Thoracic aorta (tissue), 2 donors: ENCODE results near the gene SPATA25. TPM values are rescaled to one million over a fixed set of nuclear protein-coding genes. Genes with fewer than 3 reads are reported as not detected.

Experiments used
- ATAC-seq: fragments of 150-250 bp; one replicate; pipeline ENCODE4 v1.8.0; 2017; ENCODE audit warnings: low read depth; ENCODE audit not compliant: insufficient number of reproducible peaks, low FRiP score
- DNase-seq: peaks from one replicate; pipeline ENCODE4 v3.0.0-alpha.2; 2020; ENCODE audit warnings: low spot score
- H3K27ac ChIP-seq, 2 donors: fragments of 200-600 bp; sonication (generic); 1 replicate in 1 of 2; 2 replicates in 1 of 2; pipeline ENCODE4 v1.5.1; 2016; ENCODE audit warnings: mild to moderate bottlenecking in 2 of 2, moderate library complexity in 2 of 2
- H3K27me3 ChIP-seq: fragments of 200-600 bp; sonication (generic); replicated peaks from 2 replicates; pipeline ENCODE4 v1.6.0; 2016; ENCODE audit warnings: mild to moderate bottlenecking; ENCODE audit not compliant: insufficient read depth
- H3K36me3 ChIP-seq: fragments of 200-600 bp; sonication (generic); one replicate; pipeline ENCODE4 v1.5.1; 2016
- H3K4me1 ChIP-seq, 2 donors: fragments of 200-600 bp; sonication (generic); 1 replicate in 1 of 2; 2 replicates in 1 of 2; pipeline versions ENCODE4 v1.5.1 to v1.6.0; 2016; ENCODE audit warnings: low read depth in 2 of 2, mild to moderate bottlenecking in 1 of 2; ENCODE audit not compliant: control insufficient read depth in 1 of 2
- H3K4me3 ChIP-seq: fragments of 200-600 bp; sonication (generic); 2 replicates; pipeline ENCODE4 v1.5.1; 2016; ENCODE audit warnings: mild to moderate bottlenecking
- H3K9me3 ChIP-seq: fragments of 200-600 bp; sonication (generic); 2 replicates; pipeline ENCODE4 v1.5.1; 2016
- total RNA-seq, 2 donors: library from RNA; depleted of rRNA; stranded (reverse); fragments of >200 nt; gene quantifications; one replicate each; pipeline versions ENCODE4 v1.1.0 to v1.2.3, GENCODE V29; 2016
- TF ChIP-seq, protein P1 (sequence below): fragments of 200-600 bp; sonication (generic); IDR thresholded peaks from one replicate; pipeline ENCODE4 v1.5.1; 2019; ENCODE audit warnings: antibody characterized with exemption

Gene SPATA25
- total RNA-seq, 2 donors from 2014 or later: 16.6 to 16.7 TPM

GRCh38 chr20:45894797-45895196 is 7.4 kb upstream of the SPATA25 start:
- Histone ChIP-seq H3K4me1 (peaks cover 8 to 23% of the 10 kb centered on the region in 2 donors), H3K36me3 (peaks cover 38% of the 10 kb centered on the region), H3K9me3 (no peaks in the 10 kb centered on the region), H3K27ac (no peak overlapping the region), H3K27me3 (no peaks in the 10 kb centered on the region), H3K4me3 (no peak overlapping the region)
- TF ChIP-seq, protein P1, sequence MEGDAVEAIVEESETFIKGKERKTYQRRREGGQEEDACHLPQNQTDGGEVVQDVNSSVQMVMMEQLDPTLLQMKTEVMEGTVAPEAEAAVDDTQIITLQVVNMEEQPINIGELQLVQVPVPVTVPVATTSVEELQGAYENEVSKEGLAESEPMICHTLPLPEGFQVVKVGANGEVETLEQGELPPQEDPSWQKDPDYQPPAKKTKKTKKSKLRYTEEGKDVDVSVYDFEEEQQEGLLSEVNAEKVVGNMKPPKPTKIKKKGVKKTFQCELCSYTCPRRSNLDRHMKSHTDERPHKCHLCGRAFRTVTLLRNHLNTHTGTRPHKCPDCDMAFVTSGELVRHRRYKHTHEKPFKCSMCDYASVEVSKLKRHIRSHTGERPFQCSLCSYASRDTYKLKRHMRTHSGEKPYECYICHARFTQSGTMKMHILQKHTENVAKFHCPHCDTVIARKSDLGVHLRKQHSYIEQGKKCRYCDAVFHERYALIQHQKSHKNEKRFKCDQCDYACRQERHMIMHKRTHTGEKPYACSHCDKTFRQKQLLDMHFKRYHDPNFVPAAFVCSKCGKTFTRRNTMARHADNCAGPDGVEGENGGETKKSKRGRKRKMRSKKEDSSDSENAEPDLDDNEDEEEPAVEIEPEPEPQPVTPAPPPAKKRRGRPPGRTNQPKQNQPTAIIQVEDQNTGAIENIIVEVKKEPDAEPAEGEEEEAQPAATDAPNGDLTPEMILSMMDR: no peak
- no peak for DNase-seq
- no peak for ATAC-seq

DNA sequence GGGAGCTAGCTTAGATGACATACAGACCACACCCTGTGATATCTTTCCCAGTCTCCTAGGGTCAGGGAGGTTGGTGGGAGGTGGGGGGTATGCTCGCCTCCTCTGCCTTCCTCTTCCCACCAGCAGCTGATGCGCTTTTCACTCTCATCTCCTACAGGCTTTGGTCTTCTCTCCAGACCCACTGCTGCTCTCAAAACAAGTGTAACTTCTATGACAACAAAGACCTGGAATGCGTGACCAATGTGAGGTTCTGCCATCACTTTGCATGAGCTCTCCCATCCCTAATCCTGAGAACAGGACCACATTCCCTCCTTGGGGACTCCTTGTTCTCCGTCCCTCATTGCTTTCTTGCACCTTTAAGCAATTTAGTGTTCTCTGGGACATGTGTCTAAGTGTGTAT is 6.4 kb upstream of the SPATA25 start:
- Histone ChIP-seq H3K9me3 (no peaks in the 10 kb centered on the region), H3K27me3 (no peaks in the 10 kb centered on the region), H3K4me3 (no peak overlapping the region), H3K36me3 (peaks cover 35% of the 10 kb centered on the region), H3K27ac (no peak overlapping the region), H3K4me1 (peaks cover 14 to 33% of the 10 kb centered on the region in 2 donors)
- DNase-seq (no peak), ATAC-seq (no peak)
- TF ChIP-seq, protein P1: no peak

DNA sequence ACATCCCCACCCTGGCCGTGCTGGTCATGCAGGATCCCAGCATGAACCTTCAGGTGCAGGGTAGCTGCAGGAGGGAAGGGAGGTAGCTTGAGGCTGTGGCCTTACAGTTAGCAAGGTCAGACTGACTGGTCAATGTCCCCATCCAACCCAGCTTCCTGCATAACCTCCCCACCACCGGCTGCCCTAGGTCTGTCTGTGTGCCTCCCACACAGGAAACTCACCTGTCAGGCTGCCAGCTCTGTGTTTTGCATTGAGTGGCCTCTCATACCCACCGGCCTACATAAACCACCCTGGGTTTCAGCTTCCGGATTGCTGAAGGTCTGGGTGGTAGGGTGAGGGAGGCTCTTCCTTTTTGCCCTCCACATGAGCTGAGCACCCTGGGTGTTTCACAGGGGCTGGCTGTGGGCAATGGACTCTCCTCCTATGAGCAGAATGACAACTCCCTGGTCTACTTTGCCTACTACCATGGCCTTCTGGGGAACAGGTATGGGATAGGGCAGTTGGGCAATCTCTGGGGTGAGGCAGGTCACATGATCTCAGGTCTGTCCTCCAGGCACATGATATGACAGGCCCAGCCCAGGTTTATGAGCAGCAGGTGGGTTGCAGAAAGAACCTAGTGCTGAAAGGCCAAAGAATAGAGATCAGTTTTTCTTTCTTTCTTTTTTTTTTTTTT is 5.5 kb upstream of the SPATA25 start:
- TF ChIP-seq, protein P1: no peak
- DNase-seq (no peak), ATAC-seq (no peak)
- no peaks in the 10 kb centered on the region for H3K27me3 ChIP-seq
- no peak overlapping the region for H3K27ac ChIP-seq
- H3K4me3 ChIP-seq: no peak overlapping the region
- peaks cover 14 to 34% of the 10 kb centered on the region in 2 donors for H3K4me1 ChIP-seq
- H3K36me3 ChIP-seq: peaks cover 28% of the 10 kb centered on the region
- H3K9me3 ChIP-seq: no peaks in the 10 kb centered on the region

DNA sequence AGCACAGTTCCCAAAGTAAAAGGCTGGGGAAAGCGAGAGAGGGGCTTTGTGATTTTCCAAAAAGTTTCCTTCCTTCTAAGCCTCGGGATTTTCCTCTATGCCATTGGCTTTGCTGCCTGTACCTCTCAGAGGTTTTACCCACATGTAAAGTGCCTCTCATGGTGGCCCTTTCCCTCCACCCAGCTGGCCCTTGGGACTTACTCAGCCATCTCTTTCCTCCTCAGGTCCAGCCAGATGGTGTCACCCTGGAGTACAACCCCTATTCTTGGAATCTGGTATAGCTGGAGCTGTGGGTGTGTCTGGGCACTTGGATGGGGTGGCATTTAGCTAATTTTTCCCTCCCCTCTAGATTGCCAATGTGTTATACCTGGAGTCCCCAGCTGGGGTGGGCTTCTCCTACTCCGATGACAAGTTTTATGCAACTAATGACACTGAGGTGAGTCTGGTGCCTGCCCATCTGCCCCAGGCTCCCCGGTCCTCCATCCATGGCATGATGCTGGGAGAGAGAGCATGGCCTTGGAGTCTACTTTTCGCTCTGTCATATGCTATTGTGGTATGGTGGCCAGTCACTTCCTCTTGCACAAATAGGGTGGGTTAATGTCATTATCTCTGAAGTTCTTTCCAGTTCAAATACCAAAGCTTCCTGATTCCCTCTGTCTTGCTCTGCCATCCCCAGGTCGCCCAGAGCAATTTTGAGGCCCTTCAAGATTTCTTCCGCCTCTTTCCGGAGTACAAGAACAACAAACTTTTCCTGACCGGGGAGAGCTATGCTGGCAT is 4.8 kb upstream of the SPATA25 start:
- no peaks in the 10 kb centered on the region for H3K27me3 ChIP-seq
- ATAC-seq: no peak
- no peaks in the 10 kb centered on the region for H3K9me3 ChIP-seq
- DNase-seq: no peak
- peaks cover 14 to 34% of the 10 kb centered on the region in 2 donors for H3K4me1 ChIP-seq
- TF ChIP-seq, protein P1: no peak
- H3K4me3 ChIP-seq: peak overlapping the region; percentile 95
- H3K27ac ChIP-seq: no peak overlapping the region
- H3K36me3 ChIP-seq: peaks cover 29% of the 10 kb centered on the region
